Osteoblast (primary cell): Measurements from ENCODE around the gene HMGCS1. TPM values are rescaled to one million over a fixed set of nuclear protein-coding genes. Genes with fewer than 3 reads are reported as not detected.
"Not testable (repeated sequence)": the region's sequence is repeated elsewhere in the genome, so short reads cannot be mapped to it uniquely, and the experiment has no call there.

Experiments
- DNase-seq: peaks from one replicate; pipeline ENCODE4 v3.0.0; 2011; ENCODE audit warnings: low spot score, mixed read lengths; ENCODE audit not compliant: insufficient read length; ENCODE audit errors: missing footprints
- H2AFZ ChIP-seq: 2 replicates; pipeline ENCODE4 v1.6.0; 2011; ENCODE audit warnings: mild to moderate bottlenecking, low read length
- H3K27ac ChIP-seq: 2 replicates; pipeline ENCODE4 v1.5.1; 2011; ENCODE audit warnings: mild to moderate bottlenecking, low read depth, low read length, moderate library complexity
- H3K27me3 ChIP-seq: 2 replicates; pipeline ENCODE4 v1.6.0; 2012; ENCODE audit warnings: mild to moderate bottlenecking, control low read depth, inconsistent platforms, low read length, moderate library complexity; ENCODE audit not compliant: insufficient read depth
- H3K36me3 ChIP-seq: 2 replicates; pipeline ENCODE4 v1.5.1; 2011; ENCODE audit warnings: mild to moderate bottlenecking, low read length, control low read depth, moderate library complexity; ENCODE audit not compliant: insufficient read depth
- H3K4me1 ChIP-seq: 2 replicates; pipeline ENCODE4 v1.5.1; 2011; ENCODE audit warnings: mild to moderate bottlenecking, low read length, control low read depth, moderate library complexity; ENCODE audit not compliant: insufficient read depth
- H3K4me2 ChIP-seq: 2 replicates; pipeline ENCODE4 v1.6.0; 2011; ENCODE audit warnings: mild to moderate bottlenecking, low read length; ENCODE audit not compliant: insufficient read depth
- H3K4me3 ChIP-seq: fragments of 200-600 bp; sonication (generic); 3 replicates; pipeline ENCODE4 v1.5.1; 2012; ENCODE audit warnings: mild to moderate bottlenecking, low read length, inconsistent platforms; ENCODE audit not compliant: insufficient read depth
- H3K79me2 ChIP-seq: 2 replicates; pipeline ENCODE4 v1.6.0; 2012; ENCODE audit warnings: mild to moderate bottlenecking, low read length, control low read depth, inconsistent platforms; ENCODE audit not compliant: insufficient read depth
- H3K9me3 ChIP-seq: 2 replicates; pipeline ENCODE4 v1.5.1; 2011; ENCODE audit warnings: low read depth, low read length, control low read depth
- H4K20me1 ChIP-seq: 2 replicates; pipeline ENCODE4 v1.6.0; 2012; ENCODE audit warnings: mild to moderate bottlenecking, low read length, control low read depth; ENCODE audit not compliant: insufficient read depth
- total RNA-seq: library from RNA; depleted of rRNA; stranded (reverse); fragments of >200 nt; gene quantifications from 2 replicates; pipeline ENCODE4 v1.2.3, GENCODE V29; 2012
- TF ChIP-seq, protein P1 (sequence below): IDR thresholded peaks from 2 replicates; pipeline ENCODE4 v1.5.1; 2011; ENCODE audit warnings: mild to moderate bottlenecking, low read depth, low read length, moderate library complexity; ENCODE audit errors: extremely low read depth

Gene HMGCS1
- total RNA-seq, 1 donor: 222 TPM

GRCh38 chr5:43336159-43336558 is 22.9 kb upstream of the HMGCS1 start:
- Histone ChIP-seq H2AFZ (no peak overlapping the region), H3K27me3 (no peaks in the 10 kb centered on the region), H3K27ac (no peak overlapping the region), H3K4me2 (no peak overlapping the region), H3K36me3 (no peaks in the 10 kb centered on the region), H3K4me3 (no peak overlapping the region), H3K4me1 (no peaks in the 10 kb centered on the region), H3K79me2 (no peaks in the 10 kb centered on the region), H4K20me1 (no peaks in the 10 kb centered on the region), H3K9me3 (no peaks in the 10 kb centered on the region)
- TF ChIP-seq, protein P1, sequence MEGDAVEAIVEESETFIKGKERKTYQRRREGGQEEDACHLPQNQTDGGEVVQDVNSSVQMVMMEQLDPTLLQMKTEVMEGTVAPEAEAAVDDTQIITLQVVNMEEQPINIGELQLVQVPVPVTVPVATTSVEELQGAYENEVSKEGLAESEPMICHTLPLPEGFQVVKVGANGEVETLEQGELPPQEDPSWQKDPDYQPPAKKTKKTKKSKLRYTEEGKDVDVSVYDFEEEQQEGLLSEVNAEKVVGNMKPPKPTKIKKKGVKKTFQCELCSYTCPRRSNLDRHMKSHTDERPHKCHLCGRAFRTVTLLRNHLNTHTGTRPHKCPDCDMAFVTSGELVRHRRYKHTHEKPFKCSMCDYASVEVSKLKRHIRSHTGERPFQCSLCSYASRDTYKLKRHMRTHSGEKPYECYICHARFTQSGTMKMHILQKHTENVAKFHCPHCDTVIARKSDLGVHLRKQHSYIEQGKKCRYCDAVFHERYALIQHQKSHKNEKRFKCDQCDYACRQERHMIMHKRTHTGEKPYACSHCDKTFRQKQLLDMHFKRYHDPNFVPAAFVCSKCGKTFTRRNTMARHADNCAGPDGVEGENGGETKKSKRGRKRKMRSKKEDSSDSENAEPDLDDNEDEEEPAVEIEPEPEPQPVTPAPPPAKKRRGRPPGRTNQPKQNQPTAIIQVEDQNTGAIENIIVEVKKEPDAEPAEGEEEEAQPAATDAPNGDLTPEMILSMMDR: no peak
- DNase-seq: no peak

DNA sequence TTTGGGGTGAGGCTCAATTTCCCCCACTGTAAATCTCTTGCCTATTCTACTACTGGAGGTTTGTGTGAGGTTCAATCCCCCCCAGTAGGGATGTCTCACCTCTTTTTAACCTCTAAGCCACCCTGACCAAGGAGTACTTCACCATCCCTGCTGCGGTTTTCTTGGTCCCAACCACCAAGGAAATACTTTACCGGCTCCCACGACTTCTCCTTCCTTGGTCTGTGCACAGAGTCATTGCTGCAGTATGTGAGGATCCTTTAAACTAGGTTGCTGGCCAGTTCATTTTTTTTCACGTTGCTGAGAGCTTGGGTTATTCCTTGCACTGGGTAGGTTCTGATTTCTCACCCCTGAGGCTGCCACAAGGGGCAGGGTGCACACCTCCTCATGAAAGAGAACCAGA is 22.5 kb upstream of the HMGCS1 start:
- no peaks in the 10 kb centered on the region for H3K27me3 ChIP-seq
- no peaks in the 10 kb centered on the region for H3K36me3 ChIP-seq
- no peaks in the 10 kb centered on the region for H3K9me3 ChIP-seq
- no peaks in the 10 kb centered on the region for H3K4me1 ChIP-seq
- H3K4me2 ChIP-seq: no peak overlapping the region
- H2AFZ ChIP-seq: no peak overlapping the region
- H3K27ac ChIP-seq: no peak overlapping the region
- no peaks in the 10 kb centered on the region for H3K79me2 ChIP-seq
- H4K20me1 ChIP-seq: no peaks in the 10 kb centered on the region
- TF ChIP-seq, protein P1: no peak
- DNase-seq: no peak
- no peak overlapping the region for H3K4me3 ChIP-seq

DNA sequence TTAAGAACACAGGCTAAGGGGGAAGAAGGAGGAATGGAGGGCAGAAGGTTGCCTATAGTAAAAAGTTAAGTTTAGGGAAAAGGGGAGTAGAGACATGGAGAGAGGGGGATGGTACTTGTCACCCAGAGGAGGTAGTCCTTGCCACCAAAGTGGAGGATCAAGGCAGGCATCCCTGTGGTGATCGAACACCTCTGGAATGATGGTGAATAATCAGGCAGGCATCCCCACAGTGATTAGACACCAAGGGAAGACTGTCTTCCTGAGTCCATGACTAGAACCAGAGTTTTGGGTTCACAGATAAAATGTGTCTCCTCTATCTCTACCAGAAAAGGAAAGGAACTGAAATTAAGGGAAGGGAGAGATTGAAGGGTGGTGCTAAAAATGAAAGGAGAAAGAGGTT is 19.2 kb upstream of the HMGCS1 start:
- Histone ChIP-seq H3K4me3 (no peak overlapping the region), H4K20me1 (no peaks in the 10 kb centered on the region), H3K4me2 (no peak overlapping the region), H3K79me2 (no peaks in the 10 kb centered on the region), H3K36me3 (no peaks in the 10 kb centered on the region), H3K9me3 (no peaks in the 10 kb centered on the region), H3K27me3 (no peaks in the 10 kb centered on the region), H3K4me1 (no peaks in the 10 kb centered on the region), H2AFZ (no peak overlapping the region), H3K27ac (no peak overlapping the region)
- TF ChIP-seq, protein P1: no peak
- no peak for DNase-seq

GRCh38 chr5:43325624-43326023 is 12.4 kb upstream of the HMGCS1 start:
- not testable (repeated sequence) for H3K36me3 ChIP-seq, H3K79me2 ChIP-seq, H3K27me3 ChIP-seq, H3K9me3 ChIP-seq, H4K20me1 ChIP-seq, H3K4me3 ChIP-seq, H3K4me1 ChIP-seq, H3K27ac ChIP-seq, DNase-seq, H3K4me2 ChIP-seq, H2AFZ ChIP-seq

- not testable (repeated sequence) for H4K20me1 ChIP-seq, H3K4me1 ChIP-seq, H3K4me3 ChIP-seq, H3K27ac ChIP-seq, H3K36me3 ChIP-seq, DNase-seq, H3K27me3 ChIP-seq, H3K9me3 ChIP-seq, H3K79me2 ChIP-seq, H2AFZ ChIP-seq, H3K4me2 ChIP-seq
Observed at GRCh38 chr5:43323488-43323887, 10.3 kb upstream of the HMGCS1 start.
